Mucosa of gallbladder (tissue), 1 donor: Measurements from ENCODE around the gene MED19. TPM values are rescaled to one million over a fixed set of nuclear protein-coding genes. Genes with fewer than 3 reads are reported as not detected.
"Not testable (repeated sequence)": the region's sequence is repeated elsewhere in the genome, so short reads cannot be mapped to it uniquely, and the experiment has no call there.

Experiments used
- DNase-seq: peaks from one replicate; pipeline ENCODE4 v3.0.0-alpha.2; 2020; ENCODE audit warnings: low spot score
- total RNA-seq: library from RNA; stranded (reverse); gene quantifications from one replicate; pipeline ENCODE4 v1.2.1, GENCODE V29; 2021
- donor health status: DM: no; HTN: no; CAD: no.

The MED19 gene
- total RNA-seq, 1 donor from 2014 or later = 15.6 TPM

DNA sequence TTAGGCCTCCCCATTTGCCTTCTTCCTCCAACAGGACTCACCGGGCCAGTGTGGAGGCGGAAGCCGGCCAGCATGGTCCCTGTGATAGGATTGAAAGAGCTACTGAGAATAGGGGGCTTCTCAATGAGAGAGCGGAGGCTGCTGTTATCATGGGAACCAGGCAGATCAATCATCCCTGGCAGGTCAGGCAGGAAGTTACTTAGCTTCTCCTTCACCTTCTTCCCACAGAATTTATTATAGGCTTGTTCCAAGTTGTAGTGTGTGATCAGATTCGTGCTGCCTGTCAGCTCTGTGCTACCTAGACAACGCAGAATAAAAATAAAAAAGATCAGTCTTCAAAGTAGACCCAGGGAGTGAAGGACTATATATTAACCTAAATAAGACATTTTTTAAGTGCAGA lies 7.1 kb downstream of the MED19 start:
- no peak for DNase-seq

DNA sequence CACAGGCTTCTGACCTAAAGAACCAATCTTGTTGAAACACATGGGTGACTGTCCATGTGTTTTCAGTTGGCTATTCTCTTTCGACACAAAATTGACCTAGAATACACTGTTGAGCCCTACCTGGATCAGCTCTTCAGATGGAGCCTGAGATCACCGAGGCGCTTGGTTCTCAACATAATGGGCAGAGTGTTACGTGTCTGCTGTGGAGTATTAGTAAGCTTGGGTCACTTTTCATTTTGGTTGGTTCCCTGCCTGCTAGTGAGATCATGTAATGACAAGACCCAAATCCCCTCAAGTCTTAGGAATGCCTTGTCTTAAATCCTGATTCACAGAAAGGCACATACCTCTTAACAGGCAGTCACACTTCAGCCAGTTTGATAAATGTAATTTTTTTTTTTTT lies 8.7 kb downstream of the MED19 start:
- no peak for DNase-seq

DNA sequence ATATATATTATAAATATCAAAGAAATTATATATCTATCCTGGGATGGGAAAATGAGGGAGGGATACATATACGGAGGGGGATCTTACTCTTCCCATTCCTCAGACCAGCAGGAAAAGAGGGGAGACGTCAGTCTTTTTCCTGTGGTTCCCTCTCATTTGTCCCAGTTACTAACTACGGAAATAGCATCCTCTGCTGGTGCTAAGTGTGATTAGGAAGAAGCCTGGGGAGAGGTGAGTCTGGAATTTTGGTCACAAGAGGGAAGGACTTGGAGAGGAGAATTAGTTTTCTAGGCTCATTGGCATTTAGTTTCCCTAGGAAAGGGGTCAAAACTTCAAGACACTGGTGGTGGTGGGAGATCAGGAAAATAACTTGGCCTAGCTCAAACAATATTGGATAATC lies 11.6 kb downstream of the MED19 start:
- no peak for DNase-seq

DNA sequence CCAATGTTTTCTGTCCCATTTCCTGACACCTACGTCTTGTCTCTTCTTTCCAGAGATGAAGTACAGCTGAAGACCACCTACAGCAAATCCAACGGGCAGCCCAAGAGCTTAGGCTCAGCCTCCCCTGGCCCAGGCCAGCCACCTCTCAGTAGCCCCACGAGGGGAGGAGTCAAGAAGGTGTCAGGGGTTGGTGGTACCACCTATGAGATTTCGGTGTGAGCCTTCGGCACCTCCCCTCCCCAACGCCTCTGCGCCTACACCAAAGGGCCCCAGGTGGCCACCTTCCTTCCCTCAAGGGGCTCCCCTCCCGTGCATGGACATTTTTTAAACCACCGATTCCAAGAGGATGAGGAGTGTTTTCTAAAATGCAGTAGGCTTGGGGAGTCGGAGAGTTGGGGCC lies 12.2 kb downstream of the MED19 start:
- DNase-seq = no peak

DNA sequence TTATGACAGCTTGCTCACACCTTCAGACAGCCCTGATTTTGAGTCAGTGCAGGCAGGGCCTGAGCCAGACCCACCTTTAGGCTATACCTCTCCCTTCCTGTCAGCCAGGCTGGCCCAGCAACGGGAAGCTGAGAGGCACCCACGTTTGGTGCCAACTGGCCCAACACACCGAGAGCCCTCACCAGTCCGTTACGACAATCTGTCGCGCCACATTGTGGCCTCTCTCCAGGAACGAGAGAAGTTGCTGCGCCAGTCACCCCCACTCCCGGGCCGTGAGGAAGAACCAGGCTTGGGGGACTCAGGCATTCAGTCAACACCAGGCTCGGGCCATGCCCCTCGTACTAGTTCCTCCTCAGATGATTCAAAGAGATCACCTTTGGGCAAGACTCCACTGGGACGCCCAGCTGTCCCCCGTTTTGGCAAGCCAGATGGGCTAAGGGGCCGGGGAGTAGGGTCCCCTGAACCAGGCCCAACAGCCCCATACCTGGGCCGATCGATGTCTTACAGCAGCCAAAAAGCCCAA lies 13.1 kb downstream of the MED19 start:
- DNase-seq = no peak

DNA sequence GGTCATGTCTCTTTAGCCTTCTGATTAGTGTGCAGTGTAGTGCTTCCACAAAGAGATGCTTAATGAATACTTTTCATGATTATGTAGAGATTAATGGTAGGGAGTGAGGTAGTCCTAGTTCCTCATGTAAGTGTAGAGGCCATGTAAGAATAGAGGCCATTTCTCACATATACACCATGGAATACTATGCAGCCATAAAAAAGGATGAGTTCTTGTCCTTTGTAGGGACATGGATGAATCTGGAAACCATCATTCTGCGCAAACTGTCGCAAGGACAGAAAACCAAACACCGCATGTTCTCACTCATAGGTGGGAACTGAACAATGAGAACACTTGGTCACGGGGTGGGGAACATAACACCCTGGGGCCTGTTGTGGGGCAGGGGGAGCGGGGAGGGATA lies 21.5 kb downstream of the MED19 start:
- not testable (repeated sequence) for DNase-seq

DNA sequence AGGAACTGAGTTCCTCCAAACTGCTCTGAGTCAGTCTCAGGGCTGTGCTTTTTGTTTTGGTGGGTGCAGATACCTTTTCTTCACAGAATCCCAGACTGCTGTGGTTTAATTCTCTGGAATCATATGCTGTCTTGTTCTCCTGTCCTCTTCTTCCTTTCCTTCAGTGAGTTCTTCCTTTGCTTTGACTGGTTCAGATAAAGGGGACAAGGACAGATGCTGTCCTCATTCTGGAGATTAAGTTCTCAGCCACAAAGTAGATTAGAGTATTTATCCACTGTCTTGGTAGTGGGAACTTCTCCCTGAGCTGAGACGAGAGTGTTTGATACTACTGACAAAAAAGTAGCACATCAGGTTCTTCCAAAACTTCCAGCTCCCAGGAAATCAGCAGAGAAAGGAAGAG lies 30.8 kb downstream of the MED19 start:
- DNase-seq = no peak

DNA sequence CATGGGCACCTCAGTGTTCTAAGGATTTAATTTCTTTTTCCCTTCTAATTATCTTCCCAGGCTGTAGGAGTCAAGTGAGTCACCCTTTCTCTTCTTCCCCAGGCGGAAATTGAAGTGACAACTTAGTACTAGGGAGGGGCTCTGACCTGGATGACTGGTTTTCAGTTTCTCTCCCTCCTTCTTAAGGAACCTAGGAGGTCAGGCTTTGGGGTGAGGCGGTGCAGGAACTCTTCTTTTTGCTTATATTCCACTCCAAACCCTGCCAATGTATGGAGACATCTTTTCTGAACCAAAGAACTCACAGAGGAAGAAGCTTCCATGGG lies 31.5 kb downstream of the MED19 start:
- DNase-seq = no peak

DNA sequence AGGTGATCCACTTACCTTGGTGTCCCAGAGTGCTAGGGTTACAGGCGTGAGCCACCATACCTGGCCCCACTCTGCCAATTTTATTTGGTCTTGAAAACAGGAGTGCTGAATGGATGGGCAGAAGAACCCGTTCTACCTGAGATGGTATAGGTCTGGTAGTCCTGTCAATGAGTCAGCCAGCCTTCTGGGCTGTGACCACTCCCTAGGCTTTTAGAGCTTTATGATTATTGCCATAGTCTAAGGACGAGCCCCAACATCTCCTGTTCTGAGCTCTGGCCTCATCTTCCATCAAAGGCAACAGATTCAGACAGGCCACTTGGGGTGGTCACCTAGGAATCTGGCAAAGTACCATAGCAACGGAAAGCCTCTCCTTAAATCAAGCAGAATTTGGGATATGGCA lies 32.6 kb downstream of the MED19 start:
- no peak for DNase-seq

DNA sequence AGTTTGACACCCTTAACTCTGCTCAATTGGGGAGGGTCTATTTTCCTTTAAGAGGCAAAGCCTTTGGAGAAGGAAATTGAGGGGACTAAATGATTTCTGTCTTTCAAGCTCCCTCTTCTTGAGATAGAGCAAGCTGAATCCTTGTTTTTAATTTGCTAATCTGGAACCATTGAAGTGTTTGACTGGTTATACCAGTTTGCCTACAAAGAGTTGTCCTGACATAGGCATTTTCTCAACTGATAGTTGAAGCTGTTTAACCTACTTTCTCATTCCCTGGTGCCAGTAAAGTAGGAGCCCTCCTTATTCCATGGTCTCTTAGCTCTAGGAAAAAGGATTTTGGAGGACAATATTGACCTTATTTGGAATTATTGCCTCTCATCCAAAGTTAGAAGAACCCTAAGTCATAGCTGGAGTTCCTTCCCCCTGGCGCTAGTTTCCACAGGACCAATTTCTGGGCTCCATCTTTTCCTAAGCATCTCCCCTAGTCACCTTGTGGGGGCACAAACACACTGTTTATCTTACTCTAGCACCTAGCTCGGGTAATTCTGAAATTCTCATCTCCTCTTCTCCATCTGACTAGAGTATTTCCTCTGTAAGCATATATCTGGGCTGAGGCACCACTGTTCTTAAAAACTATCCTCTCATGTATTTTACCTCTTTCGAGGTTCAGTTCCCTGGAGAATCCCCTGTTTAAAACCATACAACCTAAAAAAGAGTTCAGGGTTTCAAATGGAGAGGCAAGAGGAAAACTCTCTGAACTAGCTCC lies 36.7 kb downstream of the MED19 start:
- no peak for DNase-seq

DNA sequence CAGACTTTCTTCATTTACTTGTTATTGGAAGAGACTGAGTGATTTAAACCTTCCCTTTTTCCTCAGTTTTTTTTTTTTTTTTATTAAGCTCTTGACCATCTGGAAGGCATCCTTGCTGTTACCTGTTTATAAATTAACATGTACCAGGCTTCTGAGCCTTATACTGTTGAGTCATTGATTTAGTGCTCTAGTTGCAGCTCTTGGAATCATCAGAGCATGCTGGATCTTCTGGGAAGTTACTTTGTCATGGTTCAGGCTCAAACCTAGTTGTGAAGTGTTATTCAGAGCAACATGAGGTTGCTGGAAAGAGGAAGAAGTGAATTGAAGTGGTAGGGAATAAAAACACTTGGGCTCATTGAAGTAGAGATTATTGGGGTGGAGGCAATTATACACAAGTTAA lies 37.8 kb downstream of the MED19 start:
- no peak for DNase-seq

DNA sequence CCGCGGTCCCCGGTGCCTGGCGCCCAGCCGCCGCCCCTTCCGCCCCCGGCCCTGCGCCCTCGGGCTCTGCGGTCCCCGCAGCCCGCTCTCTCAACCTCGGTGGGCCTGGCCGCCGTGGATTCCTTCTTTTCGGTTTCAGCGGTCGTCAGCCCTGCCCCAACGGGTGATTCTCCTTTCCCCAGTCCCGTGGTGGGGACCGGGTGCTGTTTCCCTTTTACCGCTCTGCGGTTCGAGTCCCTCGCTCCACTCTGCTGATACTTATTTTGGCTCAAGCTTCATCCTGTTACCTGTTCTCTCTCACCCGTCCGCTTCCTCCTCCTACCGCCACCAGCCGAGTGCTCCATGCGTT lies 43.6 kb downstream of the MED19 start:
- DNase-seq = no peak

DNA sequence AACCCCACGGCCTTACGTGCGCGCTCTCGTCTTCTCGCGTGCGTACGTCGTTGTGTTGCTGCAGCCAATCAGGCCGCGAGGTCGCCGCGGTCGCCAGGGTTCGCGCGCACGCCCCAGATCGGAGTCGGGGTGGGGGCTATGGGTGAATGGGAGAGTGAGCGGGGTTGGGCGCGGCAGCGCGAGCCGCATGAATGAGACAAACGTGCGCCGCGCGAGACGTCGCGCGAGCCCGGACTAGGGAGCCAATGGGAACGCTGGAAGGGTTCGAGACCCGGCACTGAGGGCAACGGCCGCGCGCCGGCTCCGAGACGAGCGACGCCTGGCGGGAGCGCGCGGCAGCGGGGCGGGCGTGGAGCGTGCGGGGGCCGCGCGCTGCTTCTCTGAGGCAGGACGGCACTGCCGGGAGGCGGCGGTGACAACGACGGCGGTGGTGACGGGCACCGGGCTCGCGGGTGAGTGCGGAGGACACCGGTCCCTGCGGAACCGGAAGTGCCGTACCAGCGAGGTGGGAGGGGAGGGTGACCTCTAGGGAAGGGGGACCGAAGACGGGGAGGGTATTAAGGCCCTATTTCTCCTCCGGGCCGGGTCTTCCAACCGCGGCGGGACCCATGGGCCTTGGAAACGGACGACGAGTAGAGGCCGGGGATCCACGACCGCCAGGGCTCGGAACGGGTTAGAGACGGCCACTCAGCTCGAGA lies 44.1 kb downstream of the MED19 start, which contains the start of gene ZDHHC5:
Gene ZDHHC5, plus strand, starts transcription at position 379 of the 698 bp plus-strand sequence. CDS start 4,977 bp downstream, outside the sequence.
- DNase-seq = peak; percentile 99

DNA sequence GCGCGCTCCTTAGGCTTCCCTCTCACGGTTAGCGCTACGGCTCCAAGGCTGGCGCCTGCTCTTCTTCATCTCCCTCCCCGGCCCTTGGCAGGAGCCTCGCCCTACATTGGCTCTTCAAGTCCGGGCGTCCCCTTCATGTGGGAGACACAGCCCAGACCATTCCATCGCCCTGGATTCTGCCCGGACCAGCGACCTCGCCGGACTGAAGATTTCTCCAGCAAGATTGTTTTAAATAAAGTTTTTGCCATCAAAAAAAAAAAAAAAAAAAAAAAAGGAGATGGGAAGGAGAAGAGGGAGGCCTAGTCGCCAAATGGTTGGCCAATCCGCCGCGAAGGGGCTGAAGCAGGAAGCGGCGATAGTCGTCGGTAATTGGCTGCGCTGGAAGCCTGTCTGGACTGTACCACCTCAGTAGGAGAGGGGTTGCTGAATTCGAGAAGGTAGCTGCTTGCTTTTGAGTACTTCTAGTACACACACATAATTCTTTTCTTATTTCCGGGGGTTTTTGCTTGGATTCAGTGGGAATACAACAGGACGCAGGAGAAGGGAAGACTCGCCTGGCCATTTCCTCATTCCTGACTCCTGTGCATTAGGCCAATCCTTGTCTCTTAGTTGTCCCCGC lies 44.8 kb downstream of the MED19 start:
- DNase-seq = peak; percentile 98

DNA sequence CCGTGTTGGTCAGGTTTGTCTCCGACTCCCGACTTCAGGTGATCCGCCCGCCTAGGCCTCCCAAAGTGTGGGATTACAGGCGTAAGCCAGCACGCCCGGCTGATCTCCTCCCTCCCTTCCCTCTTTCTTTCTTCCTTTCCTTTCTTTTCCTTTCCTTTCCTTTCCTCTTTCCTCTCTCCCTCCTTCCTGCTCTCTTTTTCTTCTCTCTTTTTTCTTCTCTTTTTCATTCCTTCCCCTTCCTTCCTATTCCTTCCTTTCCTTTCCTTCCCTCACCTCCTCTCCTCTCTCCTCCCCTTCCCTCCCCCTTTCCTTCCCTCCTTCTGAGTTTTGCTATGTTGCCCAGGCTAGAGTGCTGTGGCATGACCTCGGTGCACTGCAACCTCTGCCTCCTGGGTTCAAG lies 48.0 kb downstream of the MED19 start:
- DNase-seq = no peak

DNA sequence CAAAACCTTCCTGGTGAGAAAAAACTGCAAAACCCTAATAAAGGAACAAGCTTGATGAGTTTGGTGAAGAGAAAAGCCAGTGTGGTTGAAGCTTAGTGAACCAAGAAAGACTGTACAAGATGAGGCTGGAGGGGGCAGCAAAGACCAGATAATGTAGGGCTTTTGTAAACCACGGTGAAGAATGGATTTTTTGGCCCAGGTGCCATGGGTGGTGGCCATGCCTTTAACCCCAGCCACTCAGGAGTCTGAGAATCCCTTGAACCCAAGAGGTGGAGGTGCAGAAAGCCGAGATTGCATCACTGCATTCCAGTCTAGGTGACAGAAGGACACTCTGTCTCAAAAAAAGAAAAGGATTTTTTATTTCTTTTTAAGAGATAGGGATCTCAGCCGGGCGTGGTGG lies 49.1 kb downstream of the MED19 start:
- DNase-seq = no peak

DNA sequence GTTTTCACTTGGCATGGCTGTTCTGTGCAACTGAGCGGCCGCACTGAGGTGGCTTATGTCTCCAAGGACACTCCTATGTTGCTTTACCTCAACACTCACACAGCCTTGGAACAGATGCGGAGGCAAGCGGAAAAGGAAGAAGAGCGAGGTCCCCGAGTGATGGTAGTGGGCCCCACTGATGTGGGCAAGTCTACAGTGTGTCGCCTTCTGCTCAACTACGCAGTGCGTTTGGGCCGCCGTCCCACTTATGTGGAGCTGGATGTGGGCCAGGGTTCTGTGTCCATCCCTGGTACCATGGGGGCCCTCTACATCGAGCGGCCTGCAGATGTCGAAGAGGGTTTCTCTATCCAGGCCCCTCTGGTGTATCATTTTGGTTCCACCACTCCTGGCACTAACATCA lies 52.3 kb downstream of the MED19 start:
- DNase-seq = no peak

DNA sequence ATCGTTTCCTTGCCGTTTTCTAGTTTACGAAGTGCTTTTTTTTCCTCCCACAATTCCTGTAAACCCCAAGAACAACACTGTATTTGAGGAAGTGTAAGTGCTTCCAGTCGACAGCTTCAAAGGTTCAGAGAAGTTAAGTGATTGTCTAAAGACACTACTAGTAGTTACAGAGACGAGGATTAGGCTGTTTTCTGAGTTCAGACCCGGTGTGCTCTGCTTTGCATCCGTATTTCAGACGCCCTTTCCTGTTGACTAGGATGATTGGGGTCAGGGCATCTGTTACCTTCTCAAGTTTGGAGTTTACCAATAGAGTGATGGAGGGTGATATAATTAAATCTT lies 54.0 kb downstream of the MED19 start:
- no peak for DNase-seq

DNA sequence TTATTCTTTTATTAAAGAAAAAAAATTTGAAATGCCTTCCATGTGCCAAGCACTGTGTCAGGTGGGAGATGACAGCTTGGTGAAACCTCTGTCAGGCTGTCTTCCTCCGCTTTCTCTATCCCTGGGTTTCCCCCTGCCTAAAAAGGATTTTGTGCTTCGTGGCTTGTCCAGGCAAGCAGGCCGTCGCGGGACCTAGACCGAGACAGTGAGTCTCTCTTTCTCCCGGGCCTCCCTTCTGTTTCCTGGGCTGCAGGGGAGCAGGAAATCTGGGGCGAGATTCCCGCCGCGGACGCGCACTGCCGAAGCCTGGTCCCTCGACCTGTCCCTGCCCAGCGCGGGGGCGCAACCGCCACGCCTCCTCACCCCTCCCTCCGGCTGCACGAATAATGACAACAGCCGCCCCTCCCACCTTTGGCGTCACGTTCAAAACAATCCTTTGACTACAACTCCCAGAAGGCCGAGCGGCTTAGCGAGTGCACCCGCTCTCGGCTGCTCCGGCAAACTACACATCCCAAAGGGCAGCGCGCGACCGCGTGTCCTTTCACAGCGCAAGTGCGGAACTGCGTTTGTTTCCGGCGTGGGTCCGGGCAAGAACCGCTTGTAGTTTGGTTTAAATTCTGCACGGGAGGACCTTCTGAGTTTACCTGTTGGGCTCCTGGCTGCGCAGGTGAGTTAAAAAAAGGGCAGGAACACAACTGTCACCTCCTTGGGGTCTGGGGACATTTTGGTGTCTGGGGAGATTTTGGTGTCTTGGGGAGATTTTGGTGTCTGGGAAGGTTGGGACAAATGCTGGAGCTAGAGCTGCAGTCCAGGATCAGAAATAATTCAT lies 54.6 kb downstream of the MED19 start, which contains the start of gene CLP1:
Gene CLP1, plus strand, starts transcription at position 569 of the 829 bp plus-strand sequence. CDS start 1,715 bp downstream, outside the sequence.
- peak; percentile 100 for DNase-seq

DNA sequence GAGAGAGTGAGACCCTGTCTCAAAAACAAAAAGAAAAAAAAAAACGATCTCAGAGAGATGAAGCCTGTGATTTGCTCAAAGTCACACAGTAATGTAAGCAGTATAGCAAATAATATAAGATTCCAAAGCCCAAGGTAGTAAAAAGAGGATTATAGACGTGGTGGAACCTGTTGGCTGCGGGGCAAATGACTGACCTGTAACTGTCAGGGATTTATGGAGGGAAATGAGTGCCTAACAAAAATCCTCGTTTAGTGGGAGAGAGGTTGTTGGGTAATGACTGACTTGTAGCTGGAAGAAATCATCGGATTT lies 55.2 kb downstream of the MED19 start:
- DNase-seq = no peak
